Measurements from ENCODE around the gene GPX4. TPM values are rescaled to one million over a fixed set of nuclear protein-coding genes. Genes with fewer than 3 reads are reported as not detected.

Gene GPX4
- total RNA-seq, 6 experiments from 2014 or later, result 204 to 389 (median 212) TPM

DNA sequence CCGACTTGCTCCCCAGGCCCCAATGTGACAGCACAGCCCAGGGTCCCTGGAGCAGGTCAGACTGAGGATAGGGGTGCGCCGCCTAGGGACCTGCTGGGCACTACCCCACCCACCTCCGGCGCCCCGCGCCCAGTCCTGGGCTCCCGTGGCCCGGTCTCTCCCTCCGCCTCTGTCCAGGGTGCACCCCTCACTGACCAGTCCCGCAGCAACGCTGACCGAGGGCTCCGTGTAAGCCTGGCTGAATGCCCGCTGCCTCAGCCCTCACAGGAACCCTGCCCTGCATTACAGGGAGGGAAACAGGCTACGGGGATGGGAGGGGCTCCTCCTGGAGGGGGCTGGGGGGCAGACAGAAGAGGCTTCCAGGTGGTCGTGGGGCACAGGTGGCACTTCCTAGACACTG, 31.7 kb downstream of the GPX4 start:
- Histone ChIP-seq H3K36me3 (no peaks in the 10 kb centered on the region), H3K4me1 (no peaks in the 10 kb centered on the region), H3K27me3 (no peaks in the 10 kb centered on the region), H3K4me3 (no peak overlapping the region), H3K27ac (no peak overlapping the region), H3K9me3 (no peaks in the 10 kb centered on the region)
- intact Hi-C loops (cut with DNase I), result no loop called here
- ATAC-seq (no peak), DNase-seq (no peak)
- TF ChIP-seq, protein P1, sequence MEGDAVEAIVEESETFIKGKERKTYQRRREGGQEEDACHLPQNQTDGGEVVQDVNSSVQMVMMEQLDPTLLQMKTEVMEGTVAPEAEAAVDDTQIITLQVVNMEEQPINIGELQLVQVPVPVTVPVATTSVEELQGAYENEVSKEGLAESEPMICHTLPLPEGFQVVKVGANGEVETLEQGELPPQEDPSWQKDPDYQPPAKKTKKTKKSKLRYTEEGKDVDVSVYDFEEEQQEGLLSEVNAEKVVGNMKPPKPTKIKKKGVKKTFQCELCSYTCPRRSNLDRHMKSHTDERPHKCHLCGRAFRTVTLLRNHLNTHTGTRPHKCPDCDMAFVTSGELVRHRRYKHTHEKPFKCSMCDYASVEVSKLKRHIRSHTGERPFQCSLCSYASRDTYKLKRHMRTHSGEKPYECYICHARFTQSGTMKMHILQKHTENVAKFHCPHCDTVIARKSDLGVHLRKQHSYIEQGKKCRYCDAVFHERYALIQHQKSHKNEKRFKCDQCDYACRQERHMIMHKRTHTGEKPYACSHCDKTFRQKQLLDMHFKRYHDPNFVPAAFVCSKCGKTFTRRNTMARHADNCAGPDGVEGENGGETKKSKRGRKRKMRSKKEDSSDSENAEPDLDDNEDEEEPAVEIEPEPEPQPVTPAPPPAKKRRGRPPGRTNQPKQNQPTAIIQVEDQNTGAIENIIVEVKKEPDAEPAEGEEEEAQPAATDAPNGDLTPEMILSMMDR (IDR thresholded peaks at IDR 0.05), result no peak
- no peak for TF ChIP-seq POLR2A (IDR thresholded peaks at IDR 0.05)
- no CpG with 5 or more reads among the region's 17 CpGs for WGBS (ENCODE audit: insufficient coverage, low coverage, low lambda C conversion rate, missing lambda C conversion rate)

DNA sequence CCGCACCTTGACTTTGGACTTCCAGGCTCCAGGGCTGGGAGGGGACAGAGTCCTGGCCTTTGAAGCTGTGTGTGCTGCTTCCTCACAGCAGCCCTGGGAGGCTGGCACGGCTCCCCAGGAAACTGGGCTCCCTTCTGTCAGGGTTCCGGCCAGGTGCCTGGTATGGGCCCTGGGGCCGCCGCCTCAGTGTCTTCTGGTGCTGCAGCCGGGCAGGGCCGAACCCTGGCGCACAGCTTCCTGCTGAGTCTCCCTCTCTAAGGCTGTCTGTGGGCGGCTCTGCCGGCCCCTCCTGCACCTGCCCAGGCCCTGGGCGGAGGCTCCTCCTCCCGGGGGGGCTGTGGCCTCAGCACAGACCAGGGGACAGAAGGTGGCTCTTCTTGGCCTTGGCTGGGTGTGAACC, 32.4 kb downstream of the GPX4 start:
- Histone ChIP-seq H3K36me3 (no peaks in the 10 kb centered on the region), H3K9me3 (no peaks in the 10 kb centered on the region), H3K4me1 (no peaks in the 10 kb centered on the region), H3K27ac (no peak overlapping the region), H3K27me3 (no peaks in the 10 kb centered on the region), H3K4me3 (no peak overlapping the region)
- 50% methylated on average over 2 of the region's 12 CpGs for WGBS (ENCODE audit: insufficient coverage, low coverage, low lambda C conversion rate, missing lambda C conversion rate)
- ATAC-seq, result peak in 1 of 4 donors; percentile 1
- TF ChIP-seq, protein P1 (IDR thresholded peaks at IDR 0.05), result no peak
- TF ChIP-seq POLR2A (IDR thresholded peaks at IDR 0.05), result no peak
- intact Hi-C loops (cut with DNase I), result no loop called here
- peak in 1 of 3 donors; percentile 56 for DNase-seq

DNA sequence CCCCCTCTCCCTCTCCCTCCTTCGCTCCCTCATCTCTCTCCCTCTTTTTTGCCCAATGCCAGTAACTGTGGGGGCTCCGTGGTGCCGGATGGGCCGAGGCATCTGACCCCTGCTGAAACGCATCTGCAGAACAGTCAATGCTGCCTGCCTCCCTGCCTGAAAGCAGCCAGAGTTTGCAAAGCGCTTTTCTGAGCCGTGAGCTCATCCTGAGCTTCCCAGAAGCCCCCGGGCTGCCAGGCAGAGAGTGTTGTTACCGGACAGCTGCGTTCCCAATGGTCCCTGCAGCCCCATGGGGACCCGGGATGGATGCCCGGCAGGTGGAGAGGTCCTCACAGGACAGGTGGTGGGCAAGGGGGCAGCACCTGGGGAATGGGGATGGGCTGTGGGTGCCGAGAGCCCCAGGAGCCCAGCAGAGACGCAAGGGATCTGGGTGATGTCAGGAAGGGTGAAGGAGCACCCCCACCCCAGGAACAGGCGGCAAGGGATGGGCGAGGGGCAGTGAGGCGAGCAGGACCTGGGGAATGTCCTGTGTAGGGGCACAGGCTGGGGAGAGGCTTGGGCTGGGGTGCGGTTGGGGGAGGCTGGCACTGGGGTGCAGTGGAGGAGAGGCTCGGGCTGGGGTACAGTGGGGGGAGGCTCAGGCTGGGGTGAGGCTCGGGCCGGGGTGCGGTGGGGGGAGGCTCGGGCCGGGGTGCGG, 33.0 kb downstream of the GPX4 start:
- ATAC-seq, result no peak
- intact Hi-C loops (cut with DNase I), result no loop called here
- no peaks in the 10 kb centered on the region for H3K27me3 ChIP-seq
- H3K4me3 ChIP-seq, result no peak overlapping the region
- H3K27ac ChIP-seq, result no peak overlapping the region
- H3K36me3 ChIP-seq, result no peaks in the 10 kb centered on the region
- DNase-seq, result no peak
- WGBS (ENCODE audit: insufficient coverage, low coverage, low lambda C conversion rate, missing lambda C conversion rate), result 92% methylated on average over 12 of the region's 25 CpGs
- H3K4me1 ChIP-seq, result no peaks in the 10 kb centered on the region
- no peaks in the 10 kb centered on the region for H3K9me3 ChIP-seq
- TF ChIP-seq, protein P1 (IDR thresholded peaks at IDR 0.05), result no peak
- TF ChIP-seq POLR2A (IDR thresholded peaks at IDR 0.05), result no peak

DNA sequence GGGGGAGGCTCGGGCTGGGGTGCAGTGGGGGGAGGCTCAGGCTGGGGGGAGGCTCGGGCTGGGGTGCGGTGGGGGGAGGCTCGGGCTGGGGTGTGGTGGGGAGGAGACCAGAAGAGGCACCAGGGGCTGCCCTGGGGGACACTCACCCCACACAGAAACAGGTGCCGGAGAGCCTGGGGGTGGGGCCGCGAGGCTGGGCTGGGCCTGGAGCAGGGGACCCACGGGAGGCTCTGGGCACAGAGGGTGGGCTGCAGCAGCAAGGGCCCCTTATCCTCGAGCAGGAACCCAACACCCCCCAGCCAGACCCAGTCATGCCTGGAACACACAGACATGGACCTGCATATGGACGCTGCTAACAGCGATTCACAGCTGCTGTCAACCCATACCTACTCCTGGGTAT, 34.3 kb downstream of the GPX4 start:
- intact Hi-C loops (cut with DNase I), result no loop called here
- no peaks in the 10 kb centered on the region for H3K27me3 ChIP-seq
- no peaks in the 10 kb centered on the region for H3K4me1 ChIP-seq
- no peak for DNase-seq
- H3K4me3 ChIP-seq, result no peak overlapping the region
- H3K9me3 ChIP-seq, result no peaks in the 10 kb centered on the region
- H3K27ac ChIP-seq, result no peak overlapping the region
- H3K36me3 ChIP-seq, result no peaks in the 10 kb centered on the region
- 60% methylated on average over 1 of the region's 11 CpGs for WGBS (ENCODE audit: insufficient coverage, low coverage, low lambda C conversion rate, missing lambda C conversion rate)
- TF ChIP-seq POLR2A (IDR thresholded peaks at IDR 0.05), result no peak
- TF ChIP-seq, protein P1 (IDR thresholded peaks at IDR 0.05), result no peak
- ATAC-seq, result no peak
